Astrocyte of the cerebellum (primary cell): Measurements from ENCODE around the gene AGMO.

Source experiments
- DNase-seq: peaks from one replicate; pipeline ENCODE4 v3.0.0-alpha.2; 2011; ENCODE audit warnings: low read depth
- H3K4me3 ChIP-seq: 2 replicates; pipeline ENCODE4 v1.5.1; 2011; ENCODE audit warnings: mild to moderate bottlenecking, low read depth, low read length, moderate library complexity
- in situ Hi-C: cut with HindIII; loops from 2 replicates; pipeline ENCODE4 v1.10.0; 2017; ENCODE audit warnings: low sequenced_read_pairs
- TF ChIP-seq, protein P1 (sequence below): IDR thresholded peaks from 2 replicates; pipeline ENCODE4 v1.5.1; 2012; ENCODE audit warnings: low read length, low read depth, moderate library complexity, mild to moderate bottlenecking; ENCODE audit errors: missing control alignments

The AGMO gene

DNA sequence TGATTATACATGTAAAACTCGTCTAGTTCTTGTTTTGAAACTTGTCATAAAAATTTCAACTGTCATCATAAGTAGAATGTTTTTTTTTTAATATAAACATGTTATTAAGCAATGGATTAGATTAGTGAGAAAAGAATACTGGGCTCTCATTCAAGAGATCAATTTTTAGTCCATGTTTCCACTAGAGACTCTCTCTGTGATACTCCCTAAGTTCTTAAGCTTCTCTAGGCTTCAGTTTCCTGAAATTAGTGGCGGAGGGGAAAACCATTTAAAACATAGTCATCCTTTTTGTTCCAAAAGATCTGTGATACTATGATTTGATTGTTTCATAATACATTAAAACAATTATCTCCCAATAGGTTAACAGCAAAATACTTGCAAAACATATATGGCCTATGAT is 142.2 kb downstream of the AGMO start:
- in situ Hi-C loops: no loop called here
- TF ChIP-seq, protein P1, sequence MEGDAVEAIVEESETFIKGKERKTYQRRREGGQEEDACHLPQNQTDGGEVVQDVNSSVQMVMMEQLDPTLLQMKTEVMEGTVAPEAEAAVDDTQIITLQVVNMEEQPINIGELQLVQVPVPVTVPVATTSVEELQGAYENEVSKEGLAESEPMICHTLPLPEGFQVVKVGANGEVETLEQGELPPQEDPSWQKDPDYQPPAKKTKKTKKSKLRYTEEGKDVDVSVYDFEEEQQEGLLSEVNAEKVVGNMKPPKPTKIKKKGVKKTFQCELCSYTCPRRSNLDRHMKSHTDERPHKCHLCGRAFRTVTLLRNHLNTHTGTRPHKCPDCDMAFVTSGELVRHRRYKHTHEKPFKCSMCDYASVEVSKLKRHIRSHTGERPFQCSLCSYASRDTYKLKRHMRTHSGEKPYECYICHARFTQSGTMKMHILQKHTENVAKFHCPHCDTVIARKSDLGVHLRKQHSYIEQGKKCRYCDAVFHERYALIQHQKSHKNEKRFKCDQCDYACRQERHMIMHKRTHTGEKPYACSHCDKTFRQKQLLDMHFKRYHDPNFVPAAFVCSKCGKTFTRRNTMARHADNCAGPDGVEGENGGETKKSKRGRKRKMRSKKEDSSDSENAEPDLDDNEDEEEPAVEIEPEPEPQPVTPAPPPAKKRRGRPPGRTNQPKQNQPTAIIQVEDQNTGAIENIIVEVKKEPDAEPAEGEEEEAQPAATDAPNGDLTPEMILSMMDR: no peak
- H3K4me3 ChIP-seq: no peak overlapping the region
- no peak for DNase-seq

DNA sequence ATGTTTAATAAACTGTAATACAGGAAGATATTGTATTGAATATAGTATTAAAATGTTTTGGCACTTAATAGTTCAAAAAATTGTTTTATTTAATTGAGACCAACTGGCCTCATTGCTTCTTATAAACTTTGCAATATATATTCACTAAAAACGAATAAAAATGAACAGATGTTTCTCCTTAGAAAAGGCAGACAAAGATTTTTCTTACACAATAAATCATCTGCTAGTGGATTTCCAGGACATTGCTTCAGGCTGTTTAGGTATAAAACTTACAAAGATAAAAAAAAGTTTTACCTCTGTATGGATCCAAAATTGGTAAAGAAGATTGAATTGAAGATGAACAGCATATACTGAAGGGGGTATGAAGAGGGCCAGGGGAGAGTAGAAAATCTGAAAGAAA is 143.6 kb downstream of the AGMO start:
- H3K4me3 ChIP-seq: no peak overlapping the region
- no peak for DNase-seq
- TF ChIP-seq, protein P1: no peak
- in situ Hi-C loops: no loop called here

DNA sequence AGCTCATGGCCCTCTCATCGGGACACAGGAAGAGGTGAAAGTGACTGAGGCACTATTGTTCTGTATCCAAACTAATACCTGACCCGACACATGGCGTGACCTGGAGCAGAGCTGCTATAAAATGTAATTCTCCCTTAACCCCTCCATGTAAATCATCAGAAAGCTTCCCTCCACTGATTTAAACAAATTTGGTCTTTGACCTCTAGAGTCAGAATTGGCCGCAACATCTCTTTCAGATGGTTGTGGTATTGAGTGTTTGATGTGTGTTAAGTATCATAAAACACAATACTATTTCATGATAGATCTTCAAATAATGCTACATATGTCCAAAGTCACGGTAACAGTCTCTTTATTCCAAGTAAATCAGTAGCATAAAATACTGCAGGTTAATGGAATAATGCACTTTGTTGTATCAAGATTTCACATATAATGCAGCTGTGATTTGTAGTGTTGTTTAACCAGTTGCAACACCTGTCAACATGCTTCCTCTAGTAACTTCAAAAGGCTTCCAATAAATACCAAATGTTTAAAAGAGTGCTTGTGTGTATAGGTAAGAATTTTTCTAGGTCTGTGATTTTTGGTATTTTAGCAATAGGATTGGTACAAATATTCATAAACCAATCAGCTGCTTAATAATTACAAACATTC is 144.3 kb downstream of the AGMO start:
- DNase-seq: no peak
- in situ Hi-C loops: no loop called here
- H3K4me3 ChIP-seq: no peak overlapping the region
- TF ChIP-seq, protein P1: no peak

DNA sequence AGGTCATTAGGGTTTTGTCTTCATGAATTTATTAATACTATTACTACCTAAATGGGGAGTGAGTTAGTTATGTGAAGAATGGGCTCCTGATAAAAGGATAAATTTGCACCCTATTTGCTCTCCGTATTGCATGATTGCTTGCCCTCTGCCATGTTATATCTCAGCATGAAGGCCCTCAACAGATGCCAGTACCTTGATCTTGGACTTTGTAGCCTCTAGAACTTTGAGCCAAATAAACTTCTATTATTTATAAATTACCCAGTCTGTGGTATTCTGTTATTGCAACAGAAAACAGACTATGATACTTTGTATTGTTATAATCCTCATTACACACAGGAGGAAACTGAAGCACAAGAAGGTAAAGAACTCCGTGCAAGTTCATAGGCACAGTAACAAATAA is 150.8 kb downstream of the AGMO start:
- in situ Hi-C loops: no loop called here
- DNase-seq: no peak
- no peak overlapping the region for H3K4me3 ChIP-seq
- TF ChIP-seq, protein P1: no peak

DNA sequence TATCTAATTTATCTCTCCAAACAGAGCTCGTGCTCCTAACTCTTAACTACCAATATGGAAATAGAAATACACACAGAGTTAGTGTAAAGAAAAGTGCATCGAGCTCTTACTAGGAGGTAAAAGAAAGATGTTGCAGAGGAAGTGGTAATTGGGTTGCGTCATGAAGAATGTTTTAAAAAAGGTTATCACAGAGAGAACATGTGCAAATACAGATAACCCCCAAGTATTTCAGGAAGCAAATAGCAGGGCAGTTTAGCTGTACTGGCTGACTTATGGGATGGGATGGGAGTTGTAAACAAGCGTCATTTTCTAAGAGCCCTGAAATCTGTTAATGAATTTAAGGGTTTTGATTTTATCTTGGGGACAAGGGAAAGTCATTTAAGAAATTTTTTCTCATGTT is 153.9 kb downstream of the AGMO start:
- in situ Hi-C loops: no loop called here
- TF ChIP-seq, protein P1: no peak
- no peak for DNase-seq
- no peak overlapping the region for H3K4me3 ChIP-seq

DNA sequence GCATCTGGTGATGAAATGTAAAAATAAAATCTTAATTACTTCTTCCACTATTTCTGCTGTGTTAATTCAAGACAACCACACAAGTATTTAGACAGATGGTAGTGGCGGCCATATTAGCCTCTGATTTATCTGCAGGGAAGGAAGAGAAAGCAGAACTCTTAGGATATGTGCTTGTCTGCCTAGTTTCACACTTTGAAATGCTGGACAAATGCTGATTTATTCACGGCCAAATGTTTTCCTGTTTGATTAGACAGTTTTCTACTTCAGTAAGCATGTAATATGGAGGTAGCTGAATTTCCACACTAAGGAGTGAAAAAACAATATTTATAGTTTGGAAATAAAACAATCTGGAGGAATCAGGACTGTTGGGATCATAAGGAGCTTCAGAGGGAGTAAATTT is 158.1 kb downstream of the AGMO start:
- TF ChIP-seq, protein P1: no peak
- in situ Hi-C loops: no loop called here
- DNase-seq: no peak
- no peak overlapping the region for H3K4me3 ChIP-seq
